Liver (tissue), 3 donors: ENCODE data around the gene HOXB5.

Experiments used
- EGR1 ChIP-seq, 2 donors: IDR thresholded peaks; 2 replicates each; pipeline ENCODE4 v1.6.1; 2016 to 2018; ENCODE audit warnings: antibody characterized with exemption in 2 of 2, low read depth in 2 of 2
- FOXA1 ChIP-seq: IDR thresholded peaks from 2 replicates; pipeline ENCODE4 v1.6.1; 2016; ENCODE audit warnings: antibody characterized with exemption
- GABPA ChIP-seq, 2 donors: IDR thresholded peaks in 1 of 2; conservative IDR thresholded peaks in 1 of 2; 2 replicates each; pipeline ENCODE4 v1.6.1; 2016; ENCODE audit warnings: antibody characterized with exemption in 2 of 2, mild to moderate bottlenecking in 1 of 2, moderate library complexity in 1 of 2
- HNF4A ChIP-seq, 2 donors: conservative IDR thresholded peaks; 2 replicates each; pipeline ENCODE4 v1.6.1; 2016; ENCODE audit warnings: antibody characterized with exemption in 2 of 2, mild to moderate bottlenecking in 2 of 2
- JUND ChIP-seq, 2 donors: IDR thresholded peaks; 2 replicates each; pipeline ENCODE4 v1.6.1; 2016; ENCODE audit warnings: antibody characterized with exemption in 2 of 2
- NR2F2 ChIP-seq: IDR thresholded peaks from 2 replicates; pipeline ENCODE4 v1.6.1; 2016; ENCODE audit warnings: antibody characterized with exemption
- RAD21 ChIP-seq, 2 donors: IDR thresholded peaks; 2 replicates each; pipeline ENCODE4 v1.6.1; 2016; ENCODE audit warnings: antibody characterized with exemption in 2 of 2, mild to moderate bottlenecking in 2 of 2
- REST ChIP-seq: IDR thresholded peaks from 2 replicates; pipeline ENCODE4 v1.6.1; 2016; ENCODE audit warnings: antibody characterized with exemption, mild to moderate bottlenecking
- RXRA ChIP-seq, 2 donors: IDR thresholded peaks; 2 replicates each; pipeline ENCODE4 v1.6.1; 2017 to 2018; ENCODE audit warnings: antibody characterized with exemption in 2 of 2, mild to moderate bottlenecking in 1 of 2
- SP1 ChIP-seq: IDR thresholded peaks from 2 replicates; pipeline ENCODE4 v1.6.1; 2018; ENCODE audit warnings: antibody characterized with exemption, mild to moderate bottlenecking
- TAF1 ChIP-seq: conservative IDR thresholded peaks from 2 replicates; pipeline ENCODE4 v1.6.1; 2016; ENCODE audit warnings: antibody characterized with exemption, mild to moderate bottlenecking
- YY1 ChIP-seq: IDR thresholded peaks from 2 replicates; pipeline ENCODE4 v1.6.1; 2016; ENCODE audit warnings: antibody characterized with exemption, mild to moderate bottlenecking
- TF ChIP-seq, protein P1 (sequence below): fragments of 150-350 bp; IDR thresholded peaks from 2 replicates; pipeline ENCODE4 v1.5.1; 2017; ENCODE audit warnings: improper control_type of control experiment, low read depth, low read length; ENCODE audit not compliant: missing input control
- donor health status: healthy.
- donor health status: healthy.

GRCh38 chr17:48567209-48567608 is 26.4 kb downstream of the HOXB5 start:
- no peak for TF ChIP-seq REST
- TF ChIP-seq, protein P1, sequence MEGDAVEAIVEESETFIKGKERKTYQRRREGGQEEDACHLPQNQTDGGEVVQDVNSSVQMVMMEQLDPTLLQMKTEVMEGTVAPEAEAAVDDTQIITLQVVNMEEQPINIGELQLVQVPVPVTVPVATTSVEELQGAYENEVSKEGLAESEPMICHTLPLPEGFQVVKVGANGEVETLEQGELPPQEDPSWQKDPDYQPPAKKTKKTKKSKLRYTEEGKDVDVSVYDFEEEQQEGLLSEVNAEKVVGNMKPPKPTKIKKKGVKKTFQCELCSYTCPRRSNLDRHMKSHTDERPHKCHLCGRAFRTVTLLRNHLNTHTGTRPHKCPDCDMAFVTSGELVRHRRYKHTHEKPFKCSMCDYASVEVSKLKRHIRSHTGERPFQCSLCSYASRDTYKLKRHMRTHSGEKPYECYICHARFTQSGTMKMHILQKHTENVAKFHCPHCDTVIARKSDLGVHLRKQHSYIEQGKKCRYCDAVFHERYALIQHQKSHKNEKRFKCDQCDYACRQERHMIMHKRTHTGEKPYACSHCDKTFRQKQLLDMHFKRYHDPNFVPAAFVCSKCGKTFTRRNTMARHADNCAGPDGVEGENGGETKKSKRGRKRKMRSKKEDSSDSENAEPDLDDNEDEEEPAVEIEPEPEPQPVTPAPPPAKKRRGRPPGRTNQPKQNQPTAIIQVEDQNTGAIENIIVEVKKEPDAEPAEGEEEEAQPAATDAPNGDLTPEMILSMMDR = no peak
- TF ChIP-seq SP1 = no peak
- TF ChIP-seq YY1 = no peak
- TF ChIP-seq GABPA (IDR thresholded peaks at IDR 0.05 in 1 of 2, conservative IDR thresholded peaks at IDR 0.05 in 1 of 2) = no peak
- TF ChIP-seq JUND (IDR thresholded peaks at IDR 0.05) = no peak
- TF ChIP-seq TAF1 = no peak
- no peak for TF ChIP-seq FOXA1
- TF ChIP-seq RAD21 (IDR thresholded peaks at IDR 0.05) = no peak
- no peak for TF ChIP-seq RXRA (IDR thresholded peaks at IDR 0.05)
- no peak for TF ChIP-seq HNF4A (conservative IDR thresholded peaks at IDR 0.05)
- TF ChIP-seq NR2F2 = no peak
- TF ChIP-seq EGR1 (IDR thresholded peaks at IDR 0.05; ENCODE audit: low read depth in 2 of 2) = no peak
